ENCODE measurements around the gene CDKL5. TPM values are rescaled to one million over a fixed set of nuclear protein-coding genes. Genes with fewer than 3 reads are reported as not detected.
A peak's percentile ranks its signal among the peaks of the same experiment; 100 is the strongest.

CDKL5 gene
- total and polyA plus RNA-seq, 3 experiments from 2014 or later, result 1.2 to 2.6 (median 1.5) TPM

- H3K4me1 ChIP-seq (ENCODE audit: insufficient read depth, low read length), result no peaks in the 10 kb centered on the region
- H3K27me3 ChIP-seq (ENCODE audit: insufficient read depth, low read length, poor library complexity, severe bottlenecking), result no peaks in the 10 kb centered on the region
- no peaks in the 10 kb centered on the region for H3K36me3 ChIP-seq (ENCODE audit: insufficient read depth, low read length)
- ChIA-PET CTCF (no interaction called here), POLR2A (no interaction called here)
- peaks cover 0 to 2% of the 10 kb centered on the region in 2 donors for H3K27me3 Mint-ChIP-seq
- H3K9me3 Mint-ChIP-seq, result no peaks in the 10 kb centered on the region
- no peak for DNase-seq
- H3K36me3 Mint-ChIP-seq, result no peaks in the 10 kb centered on the region
- H3K4me1 Mint-ChIP-seq, result no peaks in the 10 kb centered on the region
- H3K9me3 ChIP-seq (ENCODE audit: low read length), result no peaks in the 10 kb centered on the region
- no peak overlapping the region for H3K4me3 ChIP-seq (ENCODE audit: low read length)
- peak overlapping the region in 1 of 8 donors; percentile 29 for H3K27ac Mint-ChIP-seq
- H3K4me3 Mint-ChIP-seq, result no peak overlapping the region
- H3K27ac ChIP-seq (ENCODE audit: low read depth, low read length), result no peak overlapping the region
Observed at GRCh38 chrX:18558799-18559198, 133.4 kb downstream of the CDKL5 start.

- no peaks in the 10 kb centered on the region for H3K4me1 ChIP-seq (ENCODE audit: insufficient read depth, low read length)
- H3K36me3 ChIP-seq (ENCODE audit: insufficient read depth, low read length), result no peaks in the 10 kb centered on the region
- no peak overlapping the region for H3K27ac Mint-ChIP-seq
- ChIA-PET POLR2A (no interaction called here), CTCF (no interaction called here)
- H3K4me3 Mint-ChIP-seq, result no peak overlapping the region
- no peaks in the 10 kb centered on the region for H3K9me3 ChIP-seq (ENCODE audit: low read length)
- H3K27me3 ChIP-seq (ENCODE audit: insufficient read depth, low read length, poor library complexity, severe bottlenecking), result no peaks in the 10 kb centered on the region
- peaks cover 0 to 2% of the 10 kb centered on the region in 2 donors for H3K27me3 Mint-ChIP-seq
- no peaks in the 10 kb centered on the region for H3K4me1 Mint-ChIP-seq
- peaks cover 0 to 6% (median 0%) of the 10 kb centered on the region in 3 donors for H3K36me3 Mint-ChIP-seq
- H3K4me3 ChIP-seq (ENCODE audit: low read length), result no peak overlapping the region
- no peaks in the 10 kb centered on the region for H3K9me3 Mint-ChIP-seq
- DNase-seq, result no peak
- H3K27ac ChIP-seq (ENCODE audit: low read depth, low read length), result no peak overlapping the region
Observed at GRCh38 chrX:18561020-18561419, 135.6 kb downstream of the CDKL5 start.

GRCh38 chrX:18565727-18566126 lies 140.3 kb downstream of the CDKL5 start:
- CTCF ChIA-PET, result no interaction called here
- Mint-ChIP-seq H3K4me1 (no peaks in the 10 kb centered on the region), H3K4me3 (no peak overlapping the region), H3K9me3 (no peaks in the 10 kb centered on the region), H3K27ac (no peak overlapping the region), H3K36me3 (peaks cover 0 to 6% (median 0%) of the 10 kb centered on the region in 3 donors), H3K27me3 (no peaks in the 10 kb centered on the region)
- Histone ChIP-seq H3K4me1 (ENCODE audit: insufficient read depth, low read length) (no peaks in the 10 kb centered on the region), H3K27ac (ENCODE audit: low read depth, low read length) (no peak overlapping the region), H3K27me3 (ENCODE audit: insufficient read depth, low read length, poor library complexity, severe bottlenecking) (no peaks in the 10 kb centered on the region), H3K36me3 (ENCODE audit: insufficient read depth, low read length) (no peaks in the 10 kb centered on the region), H3K9me3 (ENCODE audit: low read length) (no peaks in the 10 kb centered on the region), H3K4me3 (ENCODE audit: low read length) (no peak overlapping the region)
- no peak for DNase-seq
- POLR2A ChIA-PET, result no interaction called here

DNA sequence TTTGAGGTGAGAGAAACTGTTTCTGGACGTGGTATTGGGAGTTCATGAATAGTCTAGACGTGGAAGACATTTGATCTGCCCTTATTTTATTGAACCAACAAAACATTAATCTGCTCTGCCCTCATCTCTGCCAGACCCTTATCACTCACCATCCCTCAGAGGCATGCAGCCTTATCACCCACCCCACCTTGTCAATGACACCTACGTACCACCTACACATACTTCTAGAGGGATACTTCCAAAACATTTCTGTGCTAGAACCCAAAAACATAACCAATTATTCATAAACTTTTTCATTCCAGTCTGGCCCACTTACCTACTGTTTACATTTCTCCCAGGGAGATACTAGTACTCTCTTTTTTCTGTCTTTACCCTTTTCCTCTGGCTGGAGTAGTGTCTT lies 141.3 kb downstream of the CDKL5 start:
- H3K4me1 ChIP-seq (ENCODE audit: insufficient read depth, low read length), result no peaks in the 10 kb centered on the region
- H3K36me3 ChIP-seq (ENCODE audit: insufficient read depth, low read length), result no peaks in the 10 kb centered on the region
- H3K4me3 Mint-ChIP-seq, result no peak overlapping the region
- no peaks in the 10 kb centered on the region for H3K4me1 Mint-ChIP-seq
- H3K9me3 ChIP-seq (ENCODE audit: low read length), result no peaks in the 10 kb centered on the region
- no peaks in the 10 kb centered on the region for H3K9me3 Mint-ChIP-seq
- no peak overlapping the region for H3K27ac ChIP-seq (ENCODE audit: low read depth, low read length)
- ChIA-PET POLR2A (no interaction called here), CTCF (no interaction called here)
- H3K27me3 Mint-ChIP-seq, result no peaks in the 10 kb centered on the region
- no peak overlapping the region for H3K27ac Mint-ChIP-seq
- no peak overlapping the region for H3K4me3 ChIP-seq (ENCODE audit: low read length)
- DNase-seq, result no peak
- H3K27me3 ChIP-seq (ENCODE audit: insufficient read depth, low read length, poor library complexity, severe bottlenecking), result no peaks in the 10 kb centered on the region
- peaks cover 0 to 6% (median 0%) of the 10 kb centered on the region in 3 donors for H3K36me3 Mint-ChIP-seq

- no peaks in the 10 kb centered on the region for H3K9me3 ChIP-seq (ENCODE audit: low read length)
- H3K9me3 Mint-ChIP-seq, result no peaks in the 10 kb centered on the region
- H3K36me3 Mint-ChIP-seq, result peaks cover 0 to 2% (median 0%) of the 10 kb centered on the region in 3 donors
- no peak overlapping the region for H3K4me3 ChIP-seq (ENCODE audit: low read length)
- CTCF ChIA-PET, result no interaction called here
- no peaks in the 10 kb centered on the region for H3K4me1 ChIP-seq (ENCODE audit: insufficient read depth, low read length)
- H3K36me3 ChIP-seq (ENCODE audit: insufficient read depth, low read length), result no peaks in the 10 kb centered on the region
- H3K4me1 Mint-ChIP-seq, result no peaks in the 10 kb centered on the region
- H3K27me3 ChIP-seq (ENCODE audit: insufficient read depth, low read length, poor library complexity, severe bottlenecking), result no peaks in the 10 kb centered on the region
- POLR2A ChIA-PET, result no interaction called here
- DNase-seq, result no peak
- H3K27ac ChIP-seq (ENCODE audit: low read depth, low read length), result no peak overlapping the region
- no peak overlapping the region for H3K4me3 Mint-ChIP-seq
- no peaks in the 10 kb centered on the region for H3K27me3 Mint-ChIP-seq
- H3K27ac Mint-ChIP-seq, result no peak overlapping the region
Observed at GRCh38 chrX:18573556-18573955, 148.1 kb downstream of the CDKL5 start.

DNA sequence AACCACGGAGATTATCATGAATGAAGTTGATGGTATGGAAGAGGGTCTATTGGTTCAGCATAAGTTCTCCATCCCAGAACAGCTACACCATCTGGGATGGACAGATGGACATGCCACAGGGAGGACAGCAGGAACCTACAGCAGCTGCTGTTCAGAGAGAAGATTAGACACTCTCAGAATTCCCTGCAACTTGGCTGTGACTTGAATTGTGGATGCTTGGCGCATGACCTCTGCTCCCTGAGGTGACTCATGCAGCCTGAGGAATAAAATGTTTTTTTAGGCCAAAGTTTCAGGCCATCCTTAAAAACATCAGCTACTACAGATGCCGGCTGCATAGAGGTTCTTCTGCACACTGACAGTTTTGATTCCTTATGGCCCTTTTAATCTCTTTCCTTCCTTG lies 149.2 kb downstream of the CDKL5 start:
- no peaks in the 10 kb centered on the region for H3K36me3 ChIP-seq (ENCODE audit: insufficient read depth, low read length)
- no peaks in the 10 kb centered on the region for H3K27me3 Mint-ChIP-seq

DNA sequence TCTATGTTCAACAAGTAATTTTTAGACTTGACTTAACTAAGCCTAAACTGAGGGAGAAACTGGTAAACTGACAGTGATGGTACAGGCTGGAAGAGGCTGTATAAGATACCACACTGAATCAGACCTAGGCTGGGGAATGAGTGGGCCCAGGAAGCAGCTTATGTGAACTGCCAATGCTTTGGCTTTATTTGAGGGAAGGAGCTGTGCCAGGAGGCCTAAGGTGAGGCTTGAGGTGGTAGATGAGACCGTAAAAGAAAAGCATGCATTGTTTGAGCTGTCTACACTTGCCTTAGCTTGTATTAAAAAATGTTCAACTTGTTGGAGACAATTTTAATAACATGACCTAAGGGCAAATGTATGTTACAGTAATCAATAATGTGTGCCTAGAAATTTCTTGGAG lies 150.3 kb downstream of the CDKL5 start:
- ChIA-PET POLR2A (no interaction called here), CTCF (no interaction called here)
- H3K9me3 ChIP-seq (ENCODE audit: low read length), result no peaks in the 10 kb centered on the region
- H3K4me3 Mint-ChIP-seq, result no peak overlapping the region
- H3K9me3 Mint-ChIP-seq, result no peaks in the 10 kb centered on the region
- H3K4me1 Mint-ChIP-seq, result no peaks in the 10 kb centered on the region
- no peak overlapping the region for H3K27ac Mint-ChIP-seq
- DNase-seq, result no peak
- no peak overlapping the region for H3K4me3 ChIP-seq (ENCODE audit: low read length)
- no peaks in the 10 kb centered on the region for H3K27me3 Mint-ChIP-seq
- no peaks in the 10 kb centered on the region for H3K27me3 ChIP-seq (ENCODE audit: insufficient read depth, low read length, poor library complexity, severe bottlenecking)
- no peaks in the 10 kb centered on the region for H3K36me3 ChIP-seq (ENCODE audit: insufficient read depth, low read length)
- no peaks in the 10 kb centered on the region for H3K4me1 ChIP-seq (ENCODE audit: insufficient read depth, low read length)
- H3K36me3 Mint-ChIP-seq, result peaks cover 0 to 4% (median 0%) of the 10 kb centered on the region in 3 donors
- H3K27ac ChIP-seq (ENCODE audit: low read depth, low read length), result no peak overlapping the region

More for the DNA sequence above, 149.2 kb downstream of the CDKL5 start:
- no peak overlapping the region for H3K27ac Mint-ChIP-seq
- Histone ChIP-seq H3K4me1 (ENCODE audit: insufficient read depth, low read length) (no peaks in the 10 kb centered on the region), H3K9me3 (ENCODE audit: low read length) (no peaks in the 10 kb centered on the region), H3K4me3 (ENCODE audit: low read length) (no peak overlapping the region), H3K27ac (ENCODE audit: low read depth, low read length) (no peak overlapping the region), H3K27me3 (ENCODE audit: insufficient read depth, low read length, poor library complexity, severe bottlenecking) (no peaks in the 10 kb centered on the region)
- no peak overlapping the region for H3K4me3 Mint-ChIP-seq
- no peak for DNase-seq
- no peaks in the 10 kb centered on the region for H3K4me1 Mint-ChIP-seq
- peaks cover 0 to 2% (median 0%) of the 10 kb centered on the region in 3 donors for H3K36me3 Mint-ChIP-seq
- ChIA-PET CTCF (no interaction called here), POLR2A (no interaction called here)
- no peaks in the 10 kb centered on the region for H3K9me3 Mint-ChIP-seq

- no peaks in the 10 kb centered on the region for H3K4me1 Mint-ChIP-seq
- H3K9me3 ChIP-seq (ENCODE audit: low read length), result no peaks in the 10 kb centered on the region
- H3K27me3 Mint-ChIP-seq, result no peaks in the 10 kb centered on the region
- no peaks in the 10 kb centered on the region for H3K36me3 ChIP-seq (ENCODE audit: insufficient read depth, low read length)
- CTCF ChIA-PET, result no interaction called here
- H3K4me3 ChIP-seq (ENCODE audit: low read length), result no peak overlapping the region
- POLR2A ChIA-PET, result no interaction called here
- H3K27ac Mint-ChIP-seq, result no peak overlapping the region
- H3K4me1 ChIP-seq (ENCODE audit: insufficient read depth, low read length), result no peaks in the 10 kb centered on the region
- H3K9me3 Mint-ChIP-seq, result no peaks in the 10 kb centered on the region
- no peaks in the 10 kb centered on the region for H3K27me3 ChIP-seq (ENCODE audit: insufficient read depth, low read length, poor library complexity, severe bottlenecking)
- peaks cover 0 to 5% (median 0%) of the 10 kb centered on the region in 3 donors for H3K36me3 Mint-ChIP-seq
- no peak overlapping the region for H3K4me3 Mint-ChIP-seq
- H3K27ac ChIP-seq (ENCODE audit: low read depth, low read length), result no peak overlapping the region
- DNase-seq, result no peak
Observed at GRCh38 chrX:18577400-18577799, 152.0 kb downstream of the CDKL5 start.

GRCh38 chrX:18578546-18578945 lies 153.1 kb downstream of the CDKL5 start:
- Mint-ChIP-seq H3K9me3 (no peaks in the 10 kb centered on the region), H3K27ac (no peak overlapping the region), H3K4me1 (no peaks in the 10 kb centered on the region), H3K36me3 (peaks cover 0 to 5% (median 0%) of the 10 kb centered on the region in 3 donors), H3K4me3 (no peak overlapping the region), H3K27me3 (no peaks in the 10 kb centered on the region)
- Histone ChIP-seq H3K4me1 (ENCODE audit: insufficient read depth, low read length) (no peaks in the 10 kb centered on the region), H3K27ac (ENCODE audit: low read depth, low read length) (no peak overlapping the region), H3K9me3 (ENCODE audit: low read length) (no peaks in the 10 kb centered on the region), H3K4me3 (ENCODE audit: low read length) (no peak overlapping the region), H3K27me3 (ENCODE audit: insufficient read depth, low read length, poor library complexity, severe bottlenecking) (no peaks in the 10 kb centered on the region), H3K36me3 (ENCODE audit: insufficient read depth, low read length) (no peaks in the 10 kb centered on the region)
- DNase-seq, result no peak
- CTCF ChIA-PET, result no interaction called here
- POLR2A ChIA-PET, result no interaction called here
